H1 (cell line): ENCODE data around the gene LHX2. TPM values are rescaled to one million over a fixed set of nuclear protein-coding genes. Genes with fewer than 3 reads are reported as not detected.

Experiments
- CTCF ChIA-PET: fragments of 300-600 bp; sonication (Branson Sonifier 250); formaldehyde crosslinking; loops from one replicate; lab custom pipeline; 2021; ENCODE audit not compliant: partially characterized antibody; lab: Charles Lee
- POLR2A ChIA-PET: fragments of 300-600 bp; sonication (Branson Sonifier 250); formaldehyde crosslinking; loops from one replicate; lab custom pipeline; 2021; ENCODE audit warnings: inconsistent platforms; ENCODE audit not compliant: partially characterized antibody; lab: Charles Lee
- DNase-seq, 2 experiments: peaks; one replicate each; pipeline versions ENCODE4 v3.0.0 to v3.0.0-alpha.2; 2010 to 2022; ENCODE audit warnings: low spot score in 2 of 2, low read depth in 1 of 2, mixed read lengths in 1 of 2
- FAIRE-seq: peaks from 2 replicates; lab custom pipeline; 2011; peaks lifted over from hg19 to GRCh38; lab: Jason Lieb, UNC
- H2AFZ ChIP-seq: 2 replicates; pipeline ENCODE4 v1.8.1; 2012; ENCODE audit warnings: low read length, inconsistent platforms
- H2AK5ac ChIP-seq: 2 replicates; pipeline ENCODE4 v1.6.1; 2013; ENCODE audit warnings: low read depth, low read length
- H2BK120ac ChIP-seq: replicated peaks from 2 replicates; pipeline ENCODE3; 2013; ENCODE audit warnings: low read depth, low read length, inconsistent platforms
- H2BK12ac ChIP-seq: 2 replicates; pipeline ENCODE4 v1.6.1; 2013; ENCODE audit warnings: low read depth, low read length
- H2BK15ac ChIP-seq: 2 replicates; pipeline ENCODE4 v1.6.1; 2013; ENCODE audit warnings: low read length
- H2BK20ac ChIP-seq: 2 replicates; pipeline ENCODE4 v1.6.1; 2013; ENCODE audit warnings: low read length
- H2BK5ac ChIP-seq: 2 replicates; pipeline ENCODE4 v1.6.1; 2013; ENCODE audit warnings: low read depth, low read length
- H3K14ac ChIP-seq: 2 replicates; pipeline ENCODE4 v1.6.1; 2013; ENCODE audit warnings: inconsistent platforms; ENCODE audit not compliant: insufficient read length
- H3K18ac ChIP-seq: 2 replicates; pipeline ENCODE4 v1.6.1; 2013; ENCODE audit warnings: low read length; ENCODE audit errors: extremely low read depth
- H3K23ac ChIP-seq: 2 replicates; pipeline ENCODE4 v1.6.1; 2013; ENCODE audit warnings: inconsistent platforms; ENCODE audit not compliant: insufficient read length
- H3K23me2 ChIP-seq: 2 replicates; pipeline ENCODE4 v1.6.1; 2013; ENCODE audit warnings: low read depth, low read length
- H3K27ac ChIP-seq: 2 replicates; pipeline ENCODE4 v1.6.1; 2011; ENCODE audit warnings: low read depth, low read length, inconsistent platforms
- H3K27me3 ChIP-seq, 4 experiments: replicated peaks in 1 of 4; 1 replicate in 1 of 4; 2 replicates in 3 of 4; pipeline versions ENCODE4 v1.6.1 to v1.8.1; 2011 to 2013; ENCODE audit warnings: low read length in 3 of 4, mild to moderate bottlenecking in 3 of 4, inconsistent platforms in 2 of 4, mixed read lengths in 2 of 4, moderate library complexity in 1 of 4; ENCODE audit not compliant: control insufficient read depth in 3 of 4, insufficient read depth in 3 of 4; ENCODE audit errors: extremely low read depth in 1 of 4
- H3K36me3 ChIP-seq, 4 experiments: 2 replicates each; pipeline versions ENCODE4 v1.6.1 to v1.8.1; 2011 to 2013; ENCODE audit warnings: mild to moderate bottlenecking in 4 of 4, low read length in 3 of 4, moderate library complexity in 2 of 4, control low read depth in 1 of 4, inconsistent platforms in 1 of 4; ENCODE audit not compliant: insufficient read depth in 4 of 4, control insufficient read depth in 2 of 4
- H3K4ac ChIP-seq: replicated peaks from 2 replicates; pipeline ENCODE3; 2013; ENCODE audit warnings: low read length, low read depth, mixed read lengths, inconsistent platforms; ENCODE audit not compliant: insufficient read length
- H3K4me1 ChIP-seq, 4 experiments: replicated peaks in 1 of 4; 1 replicate in 1 of 4; 2 replicates in 3 of 4; pipeline versions ENCODE4 v1.6.1 to v1.8.1; 2011 to 2013; ENCODE audit warnings: low read length in 3 of 4, inconsistent platforms in 2 of 4, mixed read lengths in 1 of 4; ENCODE audit not compliant: insufficient read depth in 4 of 4, control insufficient read depth in 3 of 4
- H3K4me2 ChIP-seq, 2 experiments: 2 replicates each; pipeline versions ENCODE4 v1.6.1 to v1.8.1; 2011 to 2013; ENCODE audit warnings: low read depth in 2 of 2, low read length in 2 of 2, control low read depth in 1 of 2, inconsistent platforms in 1 of 2, mild to moderate bottlenecking in 1 of 2; ENCODE audit not compliant: insufficient read depth in 1 of 2
- H3K4me3 ChIP-seq, 4 experiments: fragments of 200-600, 300-600 bp in 1 of 4; sonication (generic), shearing (Covaris generic), sonication (Bioruptor Twin) in 1 of 4; 2 replicates each; pipeline versions ENCODE4 v1.5.1 to v1.8.1; 2011 to 2016; ENCODE audit warnings: low read length in 4 of 4, low read depth in 3 of 4, control low read depth in 2 of 4, inconsistent platforms in 2 of 4, mild to moderate bottlenecking in 2 of 4, mixed read lengths in 1 of 4, moderate library complexity in 1 of 4; ENCODE audit not compliant: insufficient read depth in 2 of 4; ENCODE audit errors: extremely low read depth in 1 of 4
- H3K56ac ChIP-seq: replicated peaks from 2 replicates; pipeline ENCODE3; 2013; ENCODE audit warnings: low read depth, mild to moderate bottlenecking, mixed read lengths, low read length, inconsistent platforms; ENCODE audit not compliant: insufficient read length
- H3K79me1 ChIP-seq: 2 replicates; pipeline ENCODE4 v1.6.1; 2013; ENCODE audit warnings: low read depth, low read length, control low read depth
- H3K79me2 ChIP-seq, 2 experiments: 2 replicates each; pipeline versions ENCODE4 v1.6.1 to v1.8.1; 2012 to 2013; ENCODE audit warnings: low read length in 2 of 2, mild to moderate bottlenecking in 2 of 2, inconsistent platforms in 1 of 2; ENCODE audit not compliant: insufficient read depth in 2 of 2, control insufficient read depth in 1 of 2
- H3K9ac ChIP-seq, 4 experiments: replicated peaks in 1 of 4; 1 replicate in 1 of 4; 2 replicates in 3 of 4; pipeline versions ENCODE4 v1.6.1 to v1.8.1; 2011 to 2013; ENCODE audit warnings: low read depth in 3 of 4, low read length in 3 of 4, control low read depth in 2 of 4, mild to moderate bottlenecking in 2 of 4, moderate library complexity in 2 of 4, inconsistent platforms in 1 of 4; ENCODE audit errors: extremely low read depth in 1 of 4
- H3K9me3 ChIP-seq, 2 experiments: 2 replicates each; pipeline versions ENCODE4 v1.6.1 to v1.8.1; 2012 to 2013; ENCODE audit warnings: mild to moderate bottlenecking in 2 of 2, moderate library complexity in 2 of 2, control low read depth in 1 of 2, inconsistent platforms in 1 of 2, low read depth in 1 of 2, low read length in 1 of 2, mixed read lengths in 1 of 2; ENCODE audit not compliant: insufficient read depth in 2 of 2
- H4K20me1 ChIP-seq, 2 experiments: replicated peaks in 1 of 2; 2 replicates each; pipeline versions ENCODE3 to v1.8.1; 2011 to 2013; ENCODE audit warnings: inconsistent platforms in 2 of 2, low read length in 2 of 2, mild to moderate bottlenecking in 1 of 2; ENCODE audit not compliant: insufficient read depth in 2 of 2, control insufficient read depth in 1 of 2
- H4K5ac ChIP-seq: 2 replicates; pipeline ENCODE4 v1.6.1; 2013; ENCODE audit warnings: low read length, low read depth, mixed read lengths, inconsistent platforms; ENCODE audit not compliant: insufficient read length
- H4K8ac ChIP-seq: 2 replicates; pipeline ENCODE4 v1.8.0; 2013; ENCODE audit warnings: mild to moderate bottlenecking, moderate library complexity, low read length, inconsistent platforms; ENCODE audit not compliant: insufficient read depth; ENCODE audit errors: extremely low read depth
- H4K91ac ChIP-seq: replicated peaks from 2 replicates; pipeline ENCODE3; 2013; ENCODE audit warnings: low read length, mixed read lengths, inconsistent platforms; ENCODE audit not compliant: insufficient read length
- ATF3 ChIP-seq: IDR thresholded peaks from 2 replicates; pipeline ENCODE4 v1.6.1; 2011; ENCODE audit warnings: low read depth, mild to moderate bottlenecking, low read length; ENCODE audit not compliant: insufficient read depth
- CHD1 ChIP-seq: IDR thresholded peaks from 2 replicates; pipeline ENCODE4 v1.6.1; 2012; ENCODE audit warnings: low read depth, low read length, improper control_type of control experiment
- FOSL1 ChIP-seq: IDR thresholded peaks from 2 replicates; pipeline ENCODE4 v1.6.1; 2011; ENCODE audit warnings: mild to moderate bottlenecking, low read depth, low read length, moderate library complexity; ENCODE audit not compliant: insufficient read depth
- JUND ChIP-seq: IDR thresholded peaks from 2 replicates; pipeline ENCODE4 v1.6.1; 2011; ENCODE audit warnings: mild to moderate bottlenecking, improper control_type of control experiment, low read length
- KDM1A ChIP-seq: fragments of 200-600, 300-600 bp; sonication (generic); IDR thresholded peaks from 2 replicates; pipeline ENCODE4 v1.7.1; 2016; ENCODE audit warnings: mild to moderate bottlenecking, low read length, borderline replicate concordance
- RBBP5 ChIP-seq: IDR thresholded peaks from 2 replicates; pipeline ENCODE4 v1.7.1; 2012; ENCODE audit warnings: low read depth, mild to moderate bottlenecking, inconsistent platforms, low read length, moderate library complexity, borderline replicate concordance
- RNF2 ChIP-seq: fragments of 200-900, 300-1000 bp; sonication (generic); IDR thresholded peaks from 2 replicates; pipeline ENCODE4 v1.7.1; 2016; ENCODE audit warnings: borderline replicate concordance, low read depth, mild to moderate bottlenecking, antibody characterized with exemption, low read length; ENCODE audit not compliant: poor library complexity, severe bottlenecking; ENCODE audit errors: missing control alignments
- SP1 ChIP-seq: IDR thresholded peaks from 2 replicates; pipeline ENCODE4 v1.6.1; 2011; ENCODE audit warnings: low read depth, low read length
- SP4 ChIP-seq: IDR thresholded peaks from 2 replicates; pipeline ENCODE4 v1.6.1; 2012; ENCODE audit warnings: low read length, inconsistent platforms
- SRF ChIP-seq: IDR thresholded peaks from 2 replicates; pipeline ENCODE4 v1.6.1; 2011; ENCODE audit warnings: mild to moderate bottlenecking, low read depth, low read length, moderate library complexity
- TAF1 ChIP-seq: IDR thresholded peaks from 2 replicates; pipeline ENCODE4 v1.6.1; 2011; ENCODE audit warnings: mild to moderate bottlenecking, low read depth, low read length
- USF2 ChIP-seq: IDR thresholded peaks from 2 replicates; pipeline ENCODE4 v1.6.1; 2011; ENCODE audit warnings: low read length, improper control_type of control experiment
- ZNF274 ChIP-seq: IDR thresholded peaks from 2 replicates; pipeline ENCODE4 v1.7.0; 2012; ENCODE audit warnings: low read length, borderline replicate concordance; ENCODE audit errors: extremely low read depth
- WGBS, 2 experiments: shearing (Covaris generic) in 1 of 2; methylation state at CpG; one replicate each; pipeline versions ENCODE4 v1.1.6 to v1.1.7; 2013 to 2015; ENCODE audit warnings: low lambda C conversion rate in 2 of 2, mixed read lengths in 2 of 2, inconsistent platforms in 1 of 2, low coverage in 1 of 2, missing lambda C conversion rate in 1 of 2; ENCODE audit not compliant: insufficient replicate concordance in 2 of 2, insufficient coverage in 1 of 2, insufficient read length in 1 of 2; ENCODE audit errors: extremely low coverage in 1 of 2, missing lambda C conversion rate in 1 of 2; 5-methylcytosine and 5-hydroxymethylcytosine counted together
- polyA plus RNA-seq, 7 experiments: library from polyadenylated mRNA; depleted of rRNA in 3 of 7; stranded (reverse) in 5 of 7; unstranded in 2 of 7; fragments of >200 nt in 5 of 7; fragments of 200-250 nt in 2 of 7; gene quantifications; 1 replicate in 5 of 7; 2 replicates in 1 of 7; 4 replicates in 1 of 7; pipeline versions ENCODE4 v1.2.1 to v1.2.3, GENCODE V29; 2011 to 2013; ENCODE audit warnings: missing spikeins in 2 of 7, mixed read lengths in 2 of 7
- total RNA-seq: library from RNA; stranded (reverse); fragmentation: NEBNext Ultra II Directional; extraction: Animal tissue kit (Norgen Biotek cat#: 25700); gene quantifications from 2 replicates; pipeline ENCODE4 v1.2.1, GENCODE V29; 2021

Gene LHX2
- total and polyA plus RNA-seq, 2 of the 8 experiments (the other 6 are each of a cell fraction or from before 2014, with no cell fraction given), result 0.11 to 0.86 TPM

DNA sequence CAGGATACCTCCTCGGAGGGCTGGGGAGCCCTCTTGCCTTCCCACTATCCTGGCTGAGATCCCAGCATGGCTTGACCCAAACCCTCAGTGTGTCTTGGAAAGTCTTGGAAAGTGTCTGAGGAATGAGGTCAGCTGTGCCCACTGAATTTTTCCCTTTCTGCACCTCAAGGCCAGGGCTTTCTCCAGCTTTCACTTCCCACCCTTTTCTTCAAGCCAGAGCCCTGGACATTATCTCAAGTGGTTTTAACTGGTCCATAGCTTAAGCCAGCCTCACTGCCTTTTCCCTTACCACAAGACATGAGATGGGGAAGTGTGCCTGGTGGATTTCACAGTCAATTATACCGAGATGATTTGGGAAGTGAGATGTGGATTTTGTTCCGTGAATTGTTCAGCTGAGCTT lies 35.7 kb upstream of the LHX2 start:
- no peak overlapping the region for H3K23ac ChIP-seq
- 95% methylated on average over 3 of the region's 3 CpGs; no CpG with 5 or more reads in 1 of the 2 experiments for WGBS, 2 experiments
- no peak overlapping the region for H3K4ac ChIP-seq
- H3K27me3 ChIP-seq, result peaks cover 0 to 2% (median 0%) of the 10 kb centered on the region in 4 experiments; a peak in 1 of 7 replicates
- no peak overlapping the region for H2BK12ac ChIP-seq
- H3K27ac ChIP-seq, result no peak overlapping the region
- H3K56ac ChIP-seq, result no peak overlapping the region
- no peak overlapping the region for H4K91ac ChIP-seq
- peaks cover 3 to 22% of the 10 kb centered on the region in 2 experiments; a peak in 2 of 4 replicates for H3K9me3 ChIP-seq
- FAIRE-seq (no peak), DNase-seq (no peak)
- H2BK20ac ChIP-seq, result no peak overlapping the region
- no peaks in the 10 kb centered on the region for H3K79me1 ChIP-seq
- H3K23me2 ChIP-seq, result peaks cover 24% of the 10 kb centered on the region
- no peak overlapping the region for H2AFZ ChIP-seq
- peaks cover 0 to 4% of the 10 kb centered on the region in 2 experiments; a peak in 2 of 4 replicates for H3K79me2 ChIP-seq
- H3K36me3 ChIP-seq, result no peaks in the 10 kb centered on the region; a peak in 2 of 8 replicates
- H3K4me2 ChIP-seq, result no peak overlapping the region
- no peak overlapping the region for H3K14ac ChIP-seq
- peaks cover 0 to 21% of the 10 kb centered on the region in 2 experiments for H4K20me1 ChIP-seq
- H3K4me1 ChIP-seq, result no peaks in the 10 kb centered on the region
- no peak overlapping the region for H4K8ac ChIP-seq
- ChIA-PET CTCF (interaction anchor here (0.6 to 1.3 kb wide), 4 partner anchors 12 to 302 kb away, joined by 3 to 5 read pairs (median 4); no protein-coding TSS in a partner anchor), POLR2A (no interaction called here)
- no peak overlapping the region for H2BK5ac ChIP-seq
- H2AK5ac ChIP-seq, result no peak overlapping the region
- H2BK120ac ChIP-seq, result no peak overlapping the region
- H3K18ac ChIP-seq, result no peak overlapping the region
- no peak overlapping the region for H3K4me3 ChIP-seq
- no peak overlapping the region for H2BK15ac ChIP-seq
- H3K9ac ChIP-seq, result no peak overlapping the region
- no peak overlapping the region for H4K5ac ChIP-seq
- no peak for TF ChIP-seq FOSL1
- no peak for TF ChIP-seq CHD1
- no peak for TF ChIP-seq ZNF274
- no peak for TF ChIP-seq TAF1
- no peak for TF ChIP-seq SRF
- no peak for TF ChIP-seq SP1
- TF ChIP-seq KDM1A, result no peak
- TF ChIP-seq SP4, result no peak
- no peak for TF ChIP-seq RBBP5
- no peak for TF ChIP-seq RNF2
- no peak for TF ChIP-seq USF2
- no peak for TF ChIP-seq JUND
- no peak for TF ChIP-seq ATF3
